Measurements from ENCODE around the gene CLEC2D.
"Not testable (repeated sequence)": the region's sequence is repeated elsewhere in the genome, so short reads cannot be mapped to it uniquely, and the experiment has no call there.

Gene CLEC2D

DNA sequence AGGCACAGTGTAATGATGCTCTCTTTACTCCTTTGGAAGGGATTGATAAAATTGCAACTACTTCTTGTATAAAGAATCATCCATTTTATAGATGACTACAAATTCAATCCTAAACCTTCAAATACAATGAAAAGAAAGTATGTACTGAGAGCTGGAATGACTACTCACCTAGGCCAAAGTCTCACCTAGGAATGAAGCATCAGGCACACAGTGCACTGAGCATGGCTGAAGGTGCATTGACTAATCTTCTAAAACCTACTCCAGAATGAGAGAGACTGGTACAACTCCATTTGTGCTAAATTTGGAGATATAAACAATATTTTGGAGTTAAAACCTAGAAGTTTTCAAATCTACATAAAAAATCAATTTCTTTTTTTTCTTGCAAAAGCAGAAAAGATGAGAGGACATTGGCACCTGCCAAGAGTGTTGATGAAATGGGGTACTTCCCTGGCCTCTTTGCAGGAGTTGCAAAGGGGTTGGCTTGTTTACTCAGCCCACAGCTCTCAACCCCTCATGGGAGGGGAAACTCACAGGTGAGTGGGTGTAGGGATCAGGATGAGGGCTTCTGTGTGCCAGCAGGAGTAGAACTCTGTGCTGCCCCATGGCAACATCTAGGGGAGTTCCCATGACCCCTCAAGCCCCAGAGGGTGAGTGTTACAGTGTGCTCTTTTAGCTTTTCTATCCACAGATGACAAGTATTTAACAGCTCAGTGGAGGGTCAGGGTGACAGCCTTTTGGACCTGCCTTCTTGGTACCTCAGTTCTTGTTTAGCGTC lies 32.1 kb downstream of the CLEC2D start:
- no peak for DNase-seq

GRCh38 chr12:9702255-9702654 lies 32.7 kb downstream of the CLEC2D start:
- peak; percentile 73 for DNase-seq

- DNase-seq: not testable (repeated sequence)
These were observed 35.0 kb downstream of the CLEC2D start for GRCh38 chr12:9704561-9704960.

GRCh38 chr12:9706086-9706685 lies 36.7 kb downstream of the CLEC2D start:
- no peak for DNase-seq

GRCh38 chr12:9707356-9707755 lies 37.8 kb downstream of the CLEC2D start:
- DNase-seq: peak; percentile 35

DNA sequence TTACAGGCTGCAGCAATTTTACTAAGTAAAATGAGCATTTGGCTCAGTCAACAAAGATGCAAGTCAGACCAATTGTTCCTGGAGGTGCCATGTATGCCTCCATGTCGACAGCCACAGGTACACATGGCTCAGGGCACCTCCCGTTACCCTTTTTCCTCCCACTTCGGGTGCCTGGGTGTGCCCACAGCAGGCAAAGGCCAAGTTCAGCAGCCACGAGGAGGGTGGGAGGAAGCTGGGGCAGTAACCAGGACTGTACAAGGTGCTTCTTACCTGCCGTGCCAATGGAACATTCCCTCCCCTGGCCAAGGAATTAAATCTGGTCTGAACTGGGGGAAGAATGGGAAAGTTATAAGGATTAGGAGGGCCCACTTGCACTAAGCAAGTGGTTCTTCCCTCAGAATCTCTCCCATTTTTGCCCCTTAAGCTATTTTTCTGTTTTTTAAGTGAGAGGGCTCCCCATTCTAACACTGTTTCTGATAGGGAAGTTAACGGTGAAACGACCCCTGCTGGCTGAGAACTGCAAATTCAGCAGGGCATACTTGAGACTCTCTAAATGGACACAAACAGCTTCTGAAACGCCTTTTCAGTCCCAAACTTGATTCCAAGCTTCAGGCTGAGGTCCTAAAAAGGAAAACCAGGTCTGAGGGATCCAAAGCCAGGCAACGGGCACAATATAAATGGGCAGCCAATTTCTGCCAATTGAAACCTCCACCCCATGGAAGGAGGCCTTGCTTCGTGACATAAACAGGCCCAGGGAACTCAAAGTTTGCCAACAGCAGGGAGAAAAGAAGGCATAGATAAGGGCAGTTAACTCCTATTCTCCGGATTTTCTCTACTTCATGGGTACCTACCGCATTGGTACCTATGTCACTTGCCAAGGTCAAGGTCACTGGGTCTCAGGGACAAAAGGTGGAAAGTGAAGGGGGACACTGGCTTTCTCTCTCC lies 38.6 kb downstream of the CLEC2D start:
- DNase-seq: peak; percentile 82

DNA sequence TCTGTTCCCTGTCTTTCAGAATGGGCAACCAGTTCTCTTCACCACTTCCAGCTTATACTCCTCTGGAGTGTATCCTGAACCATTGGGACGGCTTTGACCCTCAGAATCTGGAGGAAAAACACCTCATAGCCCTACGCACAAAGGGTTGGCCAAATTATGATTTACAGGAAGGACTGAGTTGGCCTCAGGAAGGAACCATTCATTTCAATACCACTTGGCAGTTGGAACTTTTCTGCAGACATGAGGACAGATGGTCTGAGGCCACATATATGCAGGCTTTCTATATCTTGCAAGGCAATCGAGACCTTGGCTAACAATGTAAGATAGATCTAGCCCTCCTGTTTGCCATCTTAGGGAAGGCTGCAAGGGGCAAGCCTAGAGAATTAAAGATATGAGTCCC lies 39.3 kb downstream of the CLEC2D start:
- no peak for DNase-seq

- no peak for DNase-seq
These were observed 41.3 kb downstream of the CLEC2D start for GRCh38 chr12:9710584-9711375.

GRCh38 chr12:9711664-9712063 lies 42.2 kb downstream of the CLEC2D start:
- no peak for DNase-seq

DNA sequence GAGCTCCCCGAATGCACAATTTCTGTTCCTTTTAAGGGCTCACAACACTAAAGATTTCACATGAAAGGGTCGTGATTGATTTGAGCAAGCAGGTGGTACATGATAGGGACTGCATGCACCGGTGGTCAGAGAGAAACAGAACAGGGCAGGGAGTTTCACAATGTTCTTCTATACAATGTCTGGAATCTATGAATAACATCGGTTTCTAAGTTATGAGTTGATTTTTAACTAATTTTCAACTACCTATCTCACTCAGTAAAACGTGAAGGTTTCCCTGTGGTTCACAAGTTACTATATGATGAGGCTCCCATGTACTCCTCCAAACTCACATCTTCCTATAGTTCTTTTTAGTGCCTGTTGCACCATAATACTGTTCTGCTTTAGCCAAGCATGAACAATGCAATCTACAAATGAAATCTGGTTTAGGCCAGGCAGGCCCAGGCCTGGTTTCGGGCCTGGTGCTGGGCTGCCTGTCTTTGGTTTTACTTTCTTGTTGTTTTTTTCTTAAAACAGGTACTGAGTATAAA lies 43.6 kb downstream of the CLEC2D start:
- DNase-seq: not testable (repeated sequence)

- no peak for DNase-seq
These were observed 47.8 kb downstream of the CLEC2D start for GRCh38 chr12:9717070-9717925.

- no peak for DNase-seq
These were observed 49.5 kb downstream of the CLEC2D start for GRCh38 chr12:9718968-9719367.

DNA sequence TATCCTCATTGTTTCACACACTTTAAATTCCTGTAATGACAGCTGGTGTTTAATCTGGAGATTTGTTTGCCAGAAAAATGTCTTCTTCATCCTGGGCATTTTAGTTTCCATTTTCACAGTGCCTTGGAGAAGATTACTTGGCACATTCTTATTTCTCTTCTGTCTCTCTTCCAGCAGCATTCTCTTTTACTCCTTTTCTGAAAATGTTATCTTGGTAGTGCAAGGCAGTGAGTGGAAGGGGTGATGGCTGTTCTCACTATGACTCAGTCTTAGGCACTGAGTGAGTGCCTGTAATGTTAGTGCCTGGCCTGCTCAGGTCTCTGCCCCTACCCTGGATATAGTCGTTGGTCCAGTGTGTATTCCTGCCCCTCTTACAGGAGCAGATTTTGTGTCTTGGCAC lies 50.3 kb downstream of the CLEC2D start:
- DNase-seq: no peak

- DNase-seq: no peak
These were observed 52.0 kb downstream of the CLEC2D start for GRCh38 chr12:9721394-9722092.

DNA sequence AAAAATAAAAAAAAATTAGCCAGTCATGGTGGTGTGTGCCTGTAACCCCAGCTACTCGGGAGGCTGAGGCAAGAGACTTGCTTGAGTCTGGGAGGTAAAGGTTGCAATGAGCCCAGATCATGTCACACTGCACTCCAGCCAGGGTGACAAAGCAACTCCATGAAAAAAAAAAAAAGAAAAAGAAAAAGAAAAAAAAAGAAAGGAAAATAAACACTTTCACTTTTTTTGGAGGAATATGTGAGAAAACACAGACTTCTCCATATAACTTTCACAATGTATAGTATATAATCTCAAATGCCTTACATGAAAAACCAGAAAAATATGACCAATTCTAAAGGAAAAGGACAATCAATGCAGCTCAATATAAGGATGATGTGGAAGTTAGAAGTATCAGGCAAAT lies 54.5 kb downstream of the CLEC2D start:
- no peak for DNase-seq

DNA sequence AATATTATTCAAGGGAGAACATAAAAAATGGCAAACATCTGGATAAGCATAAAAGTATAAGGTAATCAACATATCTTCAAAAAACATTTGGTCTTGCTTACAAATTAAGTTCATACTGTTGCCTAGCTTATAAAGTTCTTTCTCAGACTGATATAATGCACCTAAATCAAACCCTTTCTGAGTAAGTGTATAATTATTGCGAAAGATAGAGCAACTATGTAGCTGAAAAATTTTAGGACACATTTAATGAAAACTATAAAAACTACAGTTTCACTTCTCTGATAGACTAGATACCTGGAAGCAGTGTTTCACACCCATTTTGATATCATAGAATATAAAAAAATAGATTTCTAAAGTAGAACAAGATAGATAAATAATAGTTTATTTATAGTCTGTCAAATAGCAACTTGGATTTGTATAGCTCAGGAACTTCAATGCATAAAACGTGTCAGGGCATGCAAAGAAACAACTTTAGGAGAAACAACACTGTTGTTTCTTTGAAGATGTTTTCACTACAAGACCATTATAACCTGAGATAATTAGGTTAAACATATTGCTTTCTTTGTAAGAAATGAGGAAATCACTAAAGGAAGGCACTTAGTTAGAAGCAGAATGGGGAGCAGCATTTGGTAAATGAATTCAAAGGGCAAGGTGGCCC lies 55.8 kb downstream of the CLEC2D start:
- no peak for DNase-seq

GRCh38 chr12:9727813-9728212 lies 58.3 kb downstream of the CLEC2D start:
- no peak for DNase-seq

GRCh38 chr12:9729082-9729481 lies 59.6 kb downstream of the CLEC2D start:
- DNase-seq: no peak

GRCh38 chr12:9730011-9730410 lies 60.5 kb downstream of the CLEC2D start:
- no peak for DNase-seq

DNA sequence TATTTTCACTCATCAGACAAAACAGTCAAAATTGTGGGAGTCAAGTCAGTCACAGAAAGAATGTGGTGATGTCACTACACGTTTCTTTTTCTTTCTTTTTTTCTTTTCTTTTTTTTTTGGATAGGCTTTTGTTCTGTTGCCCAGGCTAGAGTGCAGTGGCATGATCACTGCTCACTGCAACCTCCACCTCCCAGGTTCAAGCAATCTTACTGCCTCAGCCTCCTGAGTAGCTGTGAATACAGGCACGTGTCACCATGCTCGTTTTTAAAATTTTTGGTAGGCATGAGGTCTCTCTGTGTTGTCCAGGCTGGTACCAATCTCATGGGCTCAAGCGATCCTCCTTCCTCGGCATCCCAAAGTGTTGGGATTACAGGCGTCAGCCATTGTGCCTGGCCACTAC lies 61.1 kb downstream of the CLEC2D start:
- no peak for DNase-seq

Data from CD4-positive, alpha-beta T cell treated with Interleukin-21 for 1 hour (primary cell).